Lower leg skin (tissue), 4 donors: ENCODE data around the gene PTGS1. TPM values are rescaled to one million over a fixed set of nuclear protein-coding genes. Genes with fewer than 3 reads are reported as not detected.
"Not testable (repeated sequence)": the region's sequence is repeated elsewhere in the genome, so short reads cannot be mapped to it uniquely, and the experiment has no call there.

Experiments
- DNase-seq, 2 donors: peaks; one replicate each; pipeline ENCODE4 v3.0.0-alpha.2; 2019; ENCODE audit warnings: low spot score in 2 of 2
- H3K4me3 ChIP-seq: fragments of 200-600 bp; sonication (generic); 2 replicates; pipeline ENCODE4 v1.5.1; 2017; ENCODE audit warnings: mild to moderate bottlenecking, low read depth; ENCODE audit not compliant: poor library complexity, severe bottlenecking
- POLR2A ChIP-seq, 2 donors: fragments of 450-650 bp; IDR thresholded peaks; one replicate each; pipeline ENCODE4 v1.6.1; 2016 to 2017; ENCODE audit warnings: antibody characterized with exemption in 2 of 2, mild to moderate bottlenecking in 1 of 2, moderate library complexity in 1 of 2
- WGBS, 2 donors: methylation state at CpG; one replicate each; pipeline ENCODE4 v1.1.5; 2018; 5-methylcytosine and 5-hydroxymethylcytosine counted together
- intact Hi-C: fragments of 100-400 bp; cut with DNase I; formaldehyde crosslinking; loops from one replicate; pipeline ENCODE4 v1.15.0; 2023; ENCODE audit warnings: low total_unique reads
- total RNA-seq, 4 donors: library from RNA; depleted of rRNA; stranded (reverse); fragments of >200 nt; gene quantifications; one replicate each; pipeline ENCODE4 v1.1.0, GENCODE V29; 2016
- TF ChIP-seq, protein P1 (sequence below), 3 donors: fragments of 450-650 bp; IDR thresholded peaks; one replicate each; pipeline ENCODE4 v1.5.1; 2016; ENCODE audit warnings: antibody characterized with exemption in 3 of 3, mild to moderate bottlenecking in 3 of 3, moderate library complexity in 2 of 3

Gene PTGS1
- total RNA-seq, 4 donors from 2014 or later = 62.9 to 110 (median 84.8) TPM

DNA sequence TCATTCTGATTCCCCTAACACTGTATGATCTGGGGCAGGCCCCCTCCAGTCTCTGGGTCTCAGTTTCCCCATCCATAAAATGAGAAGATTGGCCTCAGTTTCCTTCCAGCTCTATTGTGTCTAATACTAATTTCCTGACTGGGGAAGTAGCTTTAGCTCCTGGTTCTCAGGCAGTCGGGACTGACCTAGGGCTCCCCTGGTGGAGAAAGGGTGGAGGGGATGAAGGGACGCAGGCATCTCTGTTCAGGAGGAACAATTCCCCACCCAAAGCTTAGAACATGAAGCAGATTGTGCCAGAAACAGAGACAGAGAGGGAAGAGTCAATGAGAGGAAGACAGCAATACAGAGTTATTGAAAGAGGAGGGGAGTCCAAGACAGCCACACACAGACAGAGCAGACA lies 14.2 kb upstream of the PTGS1 start:
- WGBS, 2 donors = 44 to 54% methylated on average over 2 of the region's 2 CpGs

DNA sequence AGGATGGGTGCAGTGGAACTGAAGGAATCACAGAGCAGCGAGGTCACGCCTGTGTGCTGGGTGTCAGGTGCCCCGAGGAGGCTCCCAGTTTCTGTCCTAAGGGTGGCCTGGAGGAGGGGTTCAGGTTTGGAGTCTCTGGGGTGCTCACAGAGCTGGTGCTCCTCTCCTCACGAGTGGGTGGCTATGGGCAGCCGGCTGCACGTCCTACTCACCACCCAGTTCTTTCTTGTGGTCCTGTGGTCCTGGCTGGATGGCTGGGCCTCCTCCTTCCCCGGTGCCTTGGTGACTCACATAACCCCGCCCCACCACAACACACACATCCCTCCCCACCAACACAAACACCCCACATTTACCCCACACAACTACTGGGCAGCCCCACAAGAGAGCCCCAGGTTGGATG lies 9.9 kb upstream of the PTGS1 start:
- WGBS, 2 donors = 59 to 82% methylated on average over 7 to 8 of the region's 8 CpGs
- H3K4me3 ChIP-seq = no peak overlapping the region
- DNase-seq = no peak
- TF ChIP-seq POLR2A (IDR thresholded peaks at IDR 0.05) = no peak
- TF ChIP-seq, protein P1, sequence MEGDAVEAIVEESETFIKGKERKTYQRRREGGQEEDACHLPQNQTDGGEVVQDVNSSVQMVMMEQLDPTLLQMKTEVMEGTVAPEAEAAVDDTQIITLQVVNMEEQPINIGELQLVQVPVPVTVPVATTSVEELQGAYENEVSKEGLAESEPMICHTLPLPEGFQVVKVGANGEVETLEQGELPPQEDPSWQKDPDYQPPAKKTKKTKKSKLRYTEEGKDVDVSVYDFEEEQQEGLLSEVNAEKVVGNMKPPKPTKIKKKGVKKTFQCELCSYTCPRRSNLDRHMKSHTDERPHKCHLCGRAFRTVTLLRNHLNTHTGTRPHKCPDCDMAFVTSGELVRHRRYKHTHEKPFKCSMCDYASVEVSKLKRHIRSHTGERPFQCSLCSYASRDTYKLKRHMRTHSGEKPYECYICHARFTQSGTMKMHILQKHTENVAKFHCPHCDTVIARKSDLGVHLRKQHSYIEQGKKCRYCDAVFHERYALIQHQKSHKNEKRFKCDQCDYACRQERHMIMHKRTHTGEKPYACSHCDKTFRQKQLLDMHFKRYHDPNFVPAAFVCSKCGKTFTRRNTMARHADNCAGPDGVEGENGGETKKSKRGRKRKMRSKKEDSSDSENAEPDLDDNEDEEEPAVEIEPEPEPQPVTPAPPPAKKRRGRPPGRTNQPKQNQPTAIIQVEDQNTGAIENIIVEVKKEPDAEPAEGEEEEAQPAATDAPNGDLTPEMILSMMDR (IDR thresholded peaks at IDR 0.05) = no peak
- intact Hi-C loops = no loop called here

More for the DNA sequence above, 14.2 kb upstream of the PTGS1 start:
- intact Hi-C loops = no loop called here
- TF ChIP-seq, protein P1 (IDR thresholded peaks at IDR 0.05) = no peak
- no peak for TF ChIP-seq POLR2A (IDR thresholded peaks at IDR 0.05)
- no peak overlapping the region for H3K4me3 ChIP-seq
- no peak for DNase-seq

DNA sequence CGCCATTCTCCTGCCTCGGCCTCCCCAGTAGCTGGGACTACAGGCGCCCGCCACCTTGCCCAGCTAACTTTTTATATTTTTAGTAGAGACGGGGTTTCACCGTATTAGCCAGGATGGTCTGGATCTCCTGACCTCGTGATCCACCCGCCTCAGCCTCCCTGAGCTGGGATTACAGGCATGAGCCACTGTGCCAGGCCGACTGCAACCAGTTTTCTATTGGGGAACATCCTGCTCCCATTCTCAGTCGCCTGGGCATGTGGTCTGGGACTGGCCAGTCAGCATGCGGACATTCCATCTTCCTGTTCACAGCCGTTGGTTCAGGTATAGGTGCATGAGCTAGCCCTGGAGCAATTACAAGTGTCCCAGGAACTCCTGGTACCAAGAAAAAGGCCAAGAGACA lies 7.7 kb upstream of the PTGS1 start:
- WGBS, 2 donors = 92 to 96% methylated on average over 12 of the region's 12 CpGs
- DNase-seq, H3K4me3 ChIP-seq, intact Hi-C loops: not testable (repeated sequence)

DNA sequence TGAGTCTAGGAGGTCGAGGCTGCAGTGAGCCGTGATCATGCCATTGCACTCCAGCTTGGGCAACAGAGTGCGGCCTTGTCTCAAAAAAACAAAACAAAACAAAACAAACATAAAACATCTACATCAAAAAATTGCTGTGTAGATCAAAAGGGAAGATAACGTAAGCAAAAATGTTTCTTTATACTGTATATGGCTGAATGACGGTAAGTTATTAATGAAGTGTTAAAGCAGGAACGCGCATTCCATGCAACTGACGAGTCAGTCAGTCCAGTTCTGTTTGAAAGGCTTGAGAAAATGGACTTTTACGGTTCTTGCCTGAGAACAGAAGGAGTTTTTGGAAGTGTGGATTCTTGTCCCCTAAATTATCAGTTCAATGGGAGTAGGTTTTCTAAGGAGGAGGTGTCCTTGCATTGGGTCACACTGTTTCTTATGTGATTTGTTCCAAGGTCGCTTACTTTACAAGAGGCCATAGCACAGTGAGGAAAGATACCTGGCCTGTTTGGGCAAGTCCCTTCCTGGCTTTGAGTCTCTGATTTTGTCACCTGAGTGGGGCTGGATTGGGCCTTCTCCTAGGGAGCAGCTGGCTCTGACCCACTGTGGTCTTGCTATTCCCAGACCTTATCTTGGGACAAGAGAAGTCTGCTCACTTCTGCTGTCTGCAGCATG lies 6.6 kb upstream of the PTGS1 start:
- intact Hi-C loops = no loop called here

DNA sequence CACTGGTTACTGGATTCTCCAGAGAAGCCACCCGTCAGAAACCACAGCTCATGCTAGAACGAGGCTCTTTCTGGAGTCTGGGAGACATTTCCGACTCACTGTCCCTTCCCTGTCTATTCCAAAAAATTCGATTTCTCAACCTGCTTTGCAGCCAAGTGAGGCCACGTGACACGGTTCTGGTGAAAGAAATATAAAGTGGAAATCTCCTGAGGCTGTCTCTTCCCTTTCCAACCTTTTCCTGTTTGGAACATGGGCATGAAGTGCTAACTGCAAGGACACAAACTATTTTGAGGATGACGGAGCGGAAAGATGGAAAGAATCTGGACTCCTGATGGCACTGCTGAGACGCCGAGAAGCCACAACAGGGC lies 6.1 kb upstream of the PTGS1 start:
- no peak overlapping the region for H3K4me3 ChIP-seq
- intact Hi-C loops = no loop called here
- WGBS, 2 donors = 40 to 50% methylated on average over 10 of the region's 10 CpGs
- DNase-seq = peak in 1 of 2 donors; percentile 68
- TF ChIP-seq, protein P1 (IDR thresholded peaks at IDR 0.05) = no peak
- TF ChIP-seq POLR2A (IDR thresholded peaks at IDR 0.05) = no peak

More for the DNA sequence above, 6.6 kb upstream of the PTGS1 start:
- no peak for DNase-seq
- no peak overlapping the region for H3K4me3 ChIP-seq
- 86 to 87% methylated on average over 10 of the region's 10 CpGs for WGBS, 2 donors
- TF ChIP-seq POLR2A (IDR thresholded peaks at IDR 0.05) = no peak
- TF ChIP-seq, protein P1 (IDR thresholded peaks at IDR 0.05) = no peak

DNA sequence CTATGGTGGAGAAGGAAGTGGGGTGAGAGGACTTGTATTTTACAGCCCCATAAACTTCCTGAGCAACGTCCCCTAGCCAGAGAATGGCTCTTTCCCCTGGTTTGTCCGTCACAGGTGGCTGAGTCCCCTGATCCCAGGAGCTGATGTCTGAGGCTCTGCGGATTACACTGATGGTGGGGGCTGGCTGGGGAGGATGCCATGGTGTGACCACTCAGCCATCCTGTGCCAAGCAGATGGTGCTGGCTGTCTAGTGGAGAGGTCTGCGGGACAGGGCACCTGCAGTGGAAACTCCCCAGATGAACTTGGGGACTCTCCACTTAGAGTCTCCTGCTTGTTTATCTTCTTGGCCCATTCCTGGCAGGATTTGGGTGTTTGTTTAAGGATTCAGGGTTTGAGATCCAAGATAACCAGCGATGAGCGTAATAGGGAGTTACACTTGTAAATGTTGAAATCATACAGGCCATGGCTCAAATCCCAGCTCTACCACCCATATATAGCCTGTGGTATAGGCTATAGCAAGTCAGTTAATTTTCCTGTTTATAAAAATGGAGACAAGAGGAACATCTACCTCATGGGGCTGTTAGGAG lies 4.7 kb upstream of the PTGS1 start:
- no peak for DNase-seq
- intact Hi-C loops = no loop called here
- 76 to 78% methylated on average over 6 of the region's 6 CpGs for WGBS, 2 donors

More for the DNA sequence above, 4.7 kb upstream of the PTGS1 start:
- no peak overlapping the region for H3K4me3 ChIP-seq
- TF ChIP-seq, protein P1 (IDR thresholded peaks at IDR 0.05) = no peak
- no peak for TF ChIP-seq POLR2A (IDR thresholded peaks at IDR 0.05)
